BJ (cell line): Measurements from ENCODE around the gene DENND1A. TPM values are rescaled to one million over a fixed set of nuclear protein-coding genes. Genes with fewer than 3 reads are reported as not detected.

Experiments
- CTCF ChIA-PET: fragments of 350-600 bp; formaldehyde crosslinking; extraction: SDS; loops from one replicate; lab custom pipeline; 2021; ENCODE audit warnings: antibody characterized with exemption, inconsistent platforms; lab: Yijun Ruan, JAX
- POLR2A ChIA-PET: fragments of 300-600 bp; sonication (Branson Sonifier 250); formaldehyde crosslinking; extraction: SDS; loops from one replicate; lab custom pipeline; 2021; ENCODE audit warnings: antibody characterized with exemption; lab: Charles Lee
- DNase-seq: peaks from one replicate; pipeline ENCODE4 v3.0.0-alpha.2; 2011; ENCODE audit warnings: low read depth
- H3K27me3 ChIP-seq: 2 replicates; pipeline ENCODE4 v1.6.0; 2011; ENCODE audit warnings: low read length; ENCODE audit not compliant: control insufficient read depth, insufficient read depth
- H3K36me3 ChIP-seq: 2 replicates; pipeline ENCODE4 v1.5.1; 2011; ENCODE audit warnings: low read length; ENCODE audit not compliant: control insufficient read depth, insufficient read depth
- H3K4me3 ChIP-seq: 2 replicates; pipeline ENCODE4 v1.5.1; 2011; ENCODE audit warnings: low read depth, mild to moderate bottlenecking, control low read depth, low read length
- CTCF ChIP-seq: IDR thresholded peaks from 2 replicates; pipeline ENCODE4 v1.5.1; 2011; ENCODE audit warnings: low read depth, mild to moderate bottlenecking, control low read depth, inconsistent platforms, low read length, moderate library complexity; ENCODE audit not compliant: insufficient read depth
- polyA plus RNA-seq: library from polyadenylated mRNA; depleted of rRNA; stranded (reverse); fragments of >200 nt; gene quantifications from 2 replicates; pipeline ENCODE4 v1.2.3, GENCODE V29; 2011

DENND1A gene
- polyA plus RNA-seq, 1 experiment, result 24.0 TPM

DNA sequence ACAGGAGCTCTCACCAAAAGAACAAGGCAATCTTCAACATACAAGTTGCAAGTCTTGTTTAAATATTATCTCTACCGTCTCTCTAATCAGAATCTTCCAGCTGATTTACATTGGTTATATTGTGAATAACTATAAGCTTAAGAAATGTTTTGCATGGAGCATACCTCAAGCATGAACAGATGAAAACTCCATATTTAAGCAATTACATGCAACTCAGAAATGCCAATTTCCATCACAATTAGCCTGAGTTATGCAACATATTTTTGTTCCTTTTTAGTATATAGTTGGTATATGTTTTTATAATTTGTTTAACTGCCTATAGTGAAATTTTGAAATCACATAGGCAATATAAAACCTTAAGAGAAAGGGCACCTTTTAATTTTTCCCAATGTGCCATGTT, 142.5 kb downstream of the DENND1A start:
- Histone ChIP-seq H3K36me3 (no peaks in the 10 kb centered on the region), H3K4me3 (no peak overlapping the region), H3K27me3 (no peaks in the 10 kb centered on the region)
- ChIA-PET CTCF (interaction anchor here (0.9 kb wide), 1 partner anchor 253 kb away, joined by 3 read pairs; no protein-coding TSS in a partner anchor), POLR2A (no interaction called here)
- no peak for TF ChIP-seq CTCF
- DNase-seq, result no peak

- Histone ChIP-seq H3K27me3 (no peaks in the 10 kb centered on the region), H3K36me3 (no peaks in the 10 kb centered on the region), H3K4me3 (no peak overlapping the region)
- peak; percentile 53 for DNase-seq
- POLR2A ChIA-PET, result interaction anchor here (0.7 kb wide), 1 partner anchor 513 kb away, joined by 3 read pairs; no protein-coding TSS in a partner anchor
- TF ChIP-seq CTCF, result no peak
- CTCF ChIA-PET, result interaction anchor here (1.4 kb wide), 2 partner anchors 241 to 256 kb away, joined by 3 read pairs; no protein-coding TSS in a partner anchor
Observed at GRCh38 chr9:123784518-123784917, 145.4 kb downstream of the DENND1A start.

GRCh38 chr9:123778232-123778902, 151.6 kb downstream of the DENND1A start:
- no peak for TF ChIP-seq CTCF
- DNase-seq, result no peak
- no peaks in the 10 kb centered on the region for H3K27me3 ChIP-seq
- no peaks in the 10 kb centered on the region for H3K36me3 ChIP-seq
- no peak overlapping the region for H3K4me3 ChIP-seq
- ChIA-PET POLR2A (no interaction called here), CTCF (no interaction called here)

- no peak for TF ChIP-seq CTCF
- CTCF ChIA-PET, result interaction anchor here (1.2 kb wide), 1 partner anchor 13 kb away, joined by 3 read pairs; no protein-coding TSS in a partner anchor
- DNase-seq, result no peak
- Histone ChIP-seq H3K4me3 (no peak overlapping the region), H3K36me3 (no peaks in the 10 kb centered on the region), H3K27me3 (no peaks in the 10 kb centered on the region)
- POLR2A ChIA-PET, result interaction anchor here (0.7 kb wide), 1 partner anchor 322 kb away, joined by 4 read pairs; no protein-coding TSS in a partner anchor
Observed at GRCh38 chr9:123776708-123777537, 153.0 kb downstream of the DENND1A start.
